ENCODE results near the gene ACP3.

ACP3 gene

DNA sequence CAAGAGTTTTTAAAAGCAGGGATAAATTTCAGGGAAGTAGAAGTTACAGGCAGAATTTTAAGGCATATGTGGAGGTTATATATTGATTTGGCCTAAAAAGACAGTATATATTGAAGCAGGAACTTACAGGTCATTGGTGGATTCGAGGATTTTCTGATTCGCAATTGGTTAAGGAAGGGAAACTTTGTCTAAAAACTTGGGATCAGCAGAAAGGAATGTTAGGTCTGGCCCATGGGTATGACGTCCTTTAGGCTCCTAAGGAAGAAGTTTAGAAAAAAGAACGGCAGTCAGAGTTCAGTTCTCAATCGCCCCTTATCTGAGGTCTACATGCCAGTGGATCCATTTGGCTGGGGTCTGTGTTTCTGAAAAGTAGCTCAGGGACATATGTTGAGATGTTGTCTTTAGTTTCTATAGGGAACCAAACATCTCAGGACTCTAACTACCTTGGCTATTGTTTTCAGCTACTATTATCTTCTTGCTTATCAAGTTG lies 33.2 kb upstream of the ACP3 start:
- Histone ChIP-seq H3K4me3 (ENCODE audit: low read length) (no peak overlapping the region), H3F3A (ENCODE audit: insufficient read depth, low read length) (no peaks in the 10 kb centered on the region), H3K4me1 (ENCODE audit: low read length) (peaks cover 4% of the 10 kb centered on the region; the same call in 1 of the 2 replicates), H3K9me2 (replicated peaks; ENCODE audit: insufficient read depth, low read length) (no peaks in the 10 kb centered on the region), H3K79me2 (ENCODE audit: low read length) (no peaks in the 10 kb centered on the region), H3K9ac (ENCODE audit: low read length) (no peak overlapping the region), H3K36me3 (replicated peaks; ENCODE audit: insufficient read depth, low read length) (no peaks in the 10 kb centered on the region), H3K4me2 (ENCODE audit: low read depth, low read length) (no peak overlapping the region), H2AFZ (ENCODE audit: low read length) (no peak overlapping the region), H4K20me1 (ENCODE audit: insufficient read depth, low read length) (no peaks in the 10 kb centered on the region), H3K9me3 (replicated peaks; ENCODE audit: insufficient read depth, low read length) (no peaks in the 10 kb centered on the region), H3K27ac (ENCODE audit: low read length) (no peak overlapping the region), H3K27me3 (replicated peaks; ENCODE audit: insufficient read depth, low read length) (no peaks in the 10 kb centered on the region)
- DNase-seq = no peak
- no peak for TF ChIP-seq EZH2phosphoT487 (IDR thresholded peaks at IDR 0.05; ENCODE audit: low read length)
- TF ChIP-seq EZH2 (optimal IDR thresholded peaks at IDR 0.05; ENCODE audit: low read depth, low read length) = no peak
- TF ChIP-seq, protein P1, sequence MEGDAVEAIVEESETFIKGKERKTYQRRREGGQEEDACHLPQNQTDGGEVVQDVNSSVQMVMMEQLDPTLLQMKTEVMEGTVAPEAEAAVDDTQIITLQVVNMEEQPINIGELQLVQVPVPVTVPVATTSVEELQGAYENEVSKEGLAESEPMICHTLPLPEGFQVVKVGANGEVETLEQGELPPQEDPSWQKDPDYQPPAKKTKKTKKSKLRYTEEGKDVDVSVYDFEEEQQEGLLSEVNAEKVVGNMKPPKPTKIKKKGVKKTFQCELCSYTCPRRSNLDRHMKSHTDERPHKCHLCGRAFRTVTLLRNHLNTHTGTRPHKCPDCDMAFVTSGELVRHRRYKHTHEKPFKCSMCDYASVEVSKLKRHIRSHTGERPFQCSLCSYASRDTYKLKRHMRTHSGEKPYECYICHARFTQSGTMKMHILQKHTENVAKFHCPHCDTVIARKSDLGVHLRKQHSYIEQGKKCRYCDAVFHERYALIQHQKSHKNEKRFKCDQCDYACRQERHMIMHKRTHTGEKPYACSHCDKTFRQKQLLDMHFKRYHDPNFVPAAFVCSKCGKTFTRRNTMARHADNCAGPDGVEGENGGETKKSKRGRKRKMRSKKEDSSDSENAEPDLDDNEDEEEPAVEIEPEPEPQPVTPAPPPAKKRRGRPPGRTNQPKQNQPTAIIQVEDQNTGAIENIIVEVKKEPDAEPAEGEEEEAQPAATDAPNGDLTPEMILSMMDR (IDR thresholded peaks at IDR 0.05; ENCODE audit: low read length) = no peak

DNA sequence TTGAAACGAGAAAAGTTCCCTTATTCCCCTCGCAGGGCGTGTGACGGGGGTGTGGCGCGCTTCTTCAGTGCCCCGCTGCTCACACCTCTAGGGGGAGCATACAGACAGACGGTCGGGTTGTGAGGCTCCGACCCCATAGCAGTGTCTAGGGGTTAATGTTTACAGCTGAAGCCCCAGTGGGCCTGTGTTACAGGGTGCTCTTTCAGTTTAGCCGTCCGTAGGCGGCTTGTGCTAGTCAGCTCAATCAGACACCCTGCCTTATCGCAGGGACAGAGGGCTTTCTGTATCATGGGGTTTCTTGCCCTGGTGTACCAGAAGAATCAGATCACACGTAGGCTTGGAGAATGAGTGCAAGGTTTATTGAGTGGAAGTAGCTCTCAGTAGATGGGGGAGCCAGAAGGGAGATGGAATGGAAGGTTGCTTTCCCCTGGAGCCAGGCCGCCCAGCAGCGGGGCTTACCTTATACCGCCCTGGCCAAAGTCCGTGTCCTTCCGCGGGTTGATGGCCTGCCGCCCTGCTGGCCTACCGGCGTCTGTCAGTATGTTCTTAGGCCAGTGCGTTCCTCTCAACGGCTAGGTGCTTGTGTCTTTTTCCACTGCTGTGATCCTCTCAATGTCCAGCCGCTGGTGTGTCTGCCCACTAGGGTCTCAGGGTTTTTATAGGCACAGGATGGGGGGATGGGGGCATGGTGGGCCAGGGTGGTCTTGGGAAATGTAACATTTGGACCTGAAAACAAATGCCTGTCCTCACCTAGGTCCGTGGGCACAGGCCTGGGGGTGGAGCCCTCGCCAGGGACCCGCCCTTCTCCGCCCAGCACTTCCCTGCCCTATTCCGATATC lies 32.2 kb upstream of the ACP3 start:
- H4K20me1 ChIP-seq (ENCODE audit: insufficient read depth, low read length) = no peaks in the 10 kb centered on the region
- no peaks in the 10 kb centered on the region for H3K9me2 ChIP-seq (replicated peaks; ENCODE audit: insufficient read depth, low read length)
- H3K27ac ChIP-seq (ENCODE audit: low read length) = no peak overlapping the region
- no peaks in the 10 kb centered on the region for H3F3A ChIP-seq (ENCODE audit: insufficient read depth, low read length)
- no peak overlapping the region for H3K4me2 ChIP-seq (ENCODE audit: low read depth, low read length)
- no peaks in the 10 kb centered on the region for H3K79me2 ChIP-seq (ENCODE audit: low read length)
- H2AFZ ChIP-seq (ENCODE audit: low read length) = no peak overlapping the region
- no peak for TF ChIP-seq EZH2 (optimal IDR thresholded peaks at IDR 0.05; ENCODE audit: low read depth, low read length)
- no peaks in the 10 kb centered on the region for H3K36me3 ChIP-seq (replicated peaks; ENCODE audit: insufficient read depth, low read length)
- H3K27me3 ChIP-seq (replicated peaks; ENCODE audit: insufficient read depth, low read length) = no peaks in the 10 kb centered on the region
- H3K4me3 ChIP-seq (ENCODE audit: low read length) = no peak overlapping the region
- H3K9ac ChIP-seq (ENCODE audit: low read length) = no peak overlapping the region
- no peak for DNase-seq
- H3K4me1 ChIP-seq (ENCODE audit: low read length) = peaks cover 4% of the 10 kb centered on the region; the same call in 1 of the 2 replicates
- no peaks in the 10 kb centered on the region for H3K9me3 ChIP-seq (replicated peaks; ENCODE audit: insufficient read depth, low read length)

DNA sequence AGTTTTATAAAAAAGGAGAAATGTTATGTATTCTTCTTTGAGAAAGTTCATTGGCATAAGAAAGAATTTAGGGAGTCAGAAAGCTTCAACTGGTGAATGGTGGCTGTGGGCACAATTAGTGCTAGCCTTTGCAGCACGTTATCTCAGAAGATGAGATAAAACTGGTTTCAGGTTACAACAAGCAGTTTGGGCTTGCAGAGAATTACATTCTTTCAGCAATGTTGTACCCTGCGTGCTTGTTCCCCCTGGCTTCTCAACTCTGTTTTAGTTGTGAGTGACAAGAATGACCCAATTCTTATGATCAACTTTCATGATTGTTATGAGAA lies 31.6 kb upstream of the ACP3 start:
- Histone ChIP-seq H3K9ac (ENCODE audit: low read length) (no peak overlapping the region), H2AFZ (ENCODE audit: low read length) (no peak overlapping the region), H3K9me3 (replicated peaks; ENCODE audit: insufficient read depth, low read length) (no peaks in the 10 kb centered on the region), H3K4me3 (ENCODE audit: low read length) (no peak overlapping the region), H3F3A (ENCODE audit: insufficient read depth, low read length) (no peaks in the 10 kb centered on the region), H3K4me2 (ENCODE audit: low read depth, low read length) (no peak overlapping the region), H3K79me2 (ENCODE audit: low read length) (no peaks in the 10 kb centered on the region), H3K4me1 (ENCODE audit: low read length) (peaks cover 4% of the 10 kb centered on the region; the same call in 1 of the 2 replicates), H3K9me2 (replicated peaks; ENCODE audit: insufficient read depth, low read length) (no peaks in the 10 kb centered on the region), H3K27me3 (replicated peaks; ENCODE audit: insufficient read depth, low read length) (no peaks in the 10 kb centered on the region), H3K36me3 (replicated peaks; ENCODE audit: insufficient read depth, low read length) (no peaks in the 10 kb centered on the region), H3K27ac (ENCODE audit: low read length) (no peak overlapping the region), H4K20me1 (ENCODE audit: insufficient read depth, low read length) (no peaks in the 10 kb centered on the region)
- DNase-seq = no peak
- TF ChIP-seq, protein P1 (IDR thresholded peaks at IDR 0.05; ENCODE audit: low read length) = no peak
- TF ChIP-seq EZH2phosphoT487 (IDR thresholded peaks at IDR 0.05; ENCODE audit: low read length) (no peak), EZH2 (optimal IDR thresholded peaks at IDR 0.05; ENCODE audit: low read depth, low read length) (no peak)

DNA sequence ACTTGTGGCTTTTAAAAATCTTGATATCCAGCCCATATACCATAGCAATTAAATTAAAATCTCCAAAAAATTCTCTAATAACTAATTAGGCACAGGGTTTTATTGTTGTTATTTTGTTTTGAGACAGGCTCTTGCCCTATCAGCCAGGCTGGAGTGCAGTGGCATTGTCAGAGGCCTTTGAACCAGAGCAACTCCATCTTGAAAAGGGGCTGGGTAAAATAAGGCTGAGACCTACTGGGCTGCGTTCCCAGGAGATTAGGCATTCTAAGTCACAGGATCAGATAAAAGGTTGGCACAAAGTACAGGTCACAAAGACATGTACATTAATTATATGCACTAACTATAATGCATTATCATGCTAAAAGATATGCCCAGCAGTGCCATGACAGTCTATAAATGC lies 31.2 kb upstream of the ACP3 start:
- Histone ChIP-seq H3K9ac (ENCODE audit: low read length) (no peak overlapping the region), H3K4me2 (ENCODE audit: low read depth, low read length) (no peak overlapping the region), H3K36me3 (replicated peaks; ENCODE audit: insufficient read depth, low read length) (no peaks in the 10 kb centered on the region), H3F3A (ENCODE audit: insufficient read depth, low read length) (no peaks in the 10 kb centered on the region), H2AFZ (ENCODE audit: low read length) (no peak overlapping the region), H3K9me2 (replicated peaks; ENCODE audit: insufficient read depth, low read length) (no peaks in the 10 kb centered on the region), H3K9me3 (replicated peaks; ENCODE audit: insufficient read depth, low read length) (no peaks in the 10 kb centered on the region), H3K4me3 (ENCODE audit: low read length) (no peak overlapping the region), H3K79me2 (ENCODE audit: low read length) (no peaks in the 10 kb centered on the region), H4K20me1 (ENCODE audit: insufficient read depth, low read length) (no peaks in the 10 kb centered on the region), H3K27ac (ENCODE audit: low read length) (no peak overlapping the region), H3K27me3 (replicated peaks; ENCODE audit: insufficient read depth, low read length) (no peaks in the 10 kb centered on the region), H3K4me1 (ENCODE audit: low read length) (peaks cover 4% of the 10 kb centered on the region; the same call in 1 of the 2 replicates)
- DNase-seq = no peak
- TF ChIP-seq, protein P1 (IDR thresholded peaks at IDR 0.05; ENCODE audit: low read length) = no peak
- TF ChIP-seq EZH2 (optimal IDR thresholded peaks at IDR 0.05; ENCODE audit: low read depth, low read length) (no peak), EZH2phosphoT487 (IDR thresholded peaks at IDR 0.05; ENCODE audit: low read length) (no peak)

Measured in MM.1S (cell line).